HepG2 (cell line): ENCODE measurements around the gene ANKDD1A. TPM values are rescaled to one million over a fixed set of nuclear protein-coding genes. Genes with fewer than 3 reads are reported as not detected.

Source experiments
- CHD4 ChIP-seq: fragments of 200-600 bp; sonication (generic); IDR thresholded peaks from 2 replicates; pipeline ENCODE4 v1.7.0; 2017; ENCODE audit warnings: mild to moderate bottlenecking, low read length, borderline replicate concordance
- EP300 ChIP-seq, 3 experiments: sonication (generic) in 1 of 3; formaldehyde crosslinking in 1 of 3; IDR thresholded peaks; 2 replicates each; pipeline versions ENCODE4 v1.5.1 to v1.6.1; 2011 to 2020; ENCODE audit warnings: low read depth in 2 of 3, low read length in 2 of 3, borderline replicate concordance in 1 of 3, improper control_type of control experiment in 1 of 3, mild to moderate bottlenecking in 1 of 3, missing genetic modification reagents in 1 of 3, moderate library complexity in 1 of 3
- NFRKB ChIP-seq: fragments of 450-650 bp; IDR thresholded peaks from 2 replicates; pipeline ENCODE4 v1.6.1; 2017
- RFX3 ChIP-seq: IDR thresholded peaks from 2 replicates; pipeline ENCODE4 v1.6.1; 2016; ENCODE audit warnings: missing biosample characterization, missing genetic modification reagents
- polyA plus RNA-seq, 8 experiments: library from polyadenylated mRNA; depleted of rRNA in 3 of 8; stranded (reverse) in 7 of 8; unstranded in 1 of 8; fragments of >200 nt; fragmentation: Illumina TruSeq in 4 of 8; extraction: Trizol in 4 of 8; gene quantifications; 2 replicates each; pipeline versions ENCODE4 v1.2.1 to v1.2.3, GENCODE V29; 2011 to 2016; ENCODE audit warnings: low read depth in 4 of 8, missing spikeins in 1 of 8, mixed read lengths in 1 of 8; ENCODE audit not compliant: insufficient read depth in 1 of 8
- total RNA-seq, 5 experiments: library from RNA; depleted of rRNA; stranded (reverse); fragments of >200 nt; fragmentation: Illumina TruSeq; extraction: Trizol; gene quantifications; 2 replicates each; pipeline ENCODE4 v1.2.3, GENCODE V29; 2016; ENCODE audit warnings: low read depth in 1 of 5
- TF ChIP-seq, protein P1 (sequence below): sonication (generic); formaldehyde crosslinking; IDR thresholded peaks from 2 replicates; pipeline ENCODE4 v1.9.0; 2022; ENCODE audit warnings: low read depth, missing genetic modification reagents
- TF ChIP-seq, protein P2 (sequence below): sonication (generic); formaldehyde crosslinking; IDR thresholded peaks from one replicate; pipeline ENCODE4 v1.5.1; 2020; ENCODE audit warnings: mild to moderate bottlenecking, missing genetic modification reagents; ENCODE audit errors: not compliant biosample characterization
- TF ChIP-seq, protein P3 (sequence below): sonication (generic); formaldehyde crosslinking; IDR thresholded peaks from 2 replicates; pipeline ENCODE4 v1.9.0; 2022; ENCODE audit warnings: missing genetic modification reagents, mild to moderate bottlenecking, borderline replicate concordance

Gene ANKDD1A
- total and polyA plus RNA-seq, 2 of the 13 experiments (the other 11 are each of a cell fraction or from before 2014, with no cell fraction given), result 0.11 to 0.48 TPM

DNA sequence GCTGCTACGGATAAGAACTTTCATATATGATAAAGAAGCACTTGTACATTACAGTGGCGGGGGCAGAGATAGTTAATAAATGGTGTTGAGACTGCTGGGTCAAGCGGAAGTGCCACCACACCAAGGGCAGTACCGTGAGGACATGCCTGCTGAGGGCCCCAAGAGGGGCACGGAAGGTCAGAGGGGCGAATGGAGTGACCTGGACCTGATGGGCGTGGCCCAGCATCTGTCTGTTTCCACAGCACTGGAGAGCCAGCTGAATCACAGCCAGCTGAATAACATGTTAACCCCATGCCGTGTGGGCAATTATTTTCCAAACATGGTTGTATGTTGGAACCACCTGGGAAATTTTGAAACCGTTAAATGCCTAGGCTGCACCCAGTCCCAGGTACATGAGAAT, 37.2 kb downstream of the ANKDD1A start (continued):
- TF ChIP-seq, protein P1, sequence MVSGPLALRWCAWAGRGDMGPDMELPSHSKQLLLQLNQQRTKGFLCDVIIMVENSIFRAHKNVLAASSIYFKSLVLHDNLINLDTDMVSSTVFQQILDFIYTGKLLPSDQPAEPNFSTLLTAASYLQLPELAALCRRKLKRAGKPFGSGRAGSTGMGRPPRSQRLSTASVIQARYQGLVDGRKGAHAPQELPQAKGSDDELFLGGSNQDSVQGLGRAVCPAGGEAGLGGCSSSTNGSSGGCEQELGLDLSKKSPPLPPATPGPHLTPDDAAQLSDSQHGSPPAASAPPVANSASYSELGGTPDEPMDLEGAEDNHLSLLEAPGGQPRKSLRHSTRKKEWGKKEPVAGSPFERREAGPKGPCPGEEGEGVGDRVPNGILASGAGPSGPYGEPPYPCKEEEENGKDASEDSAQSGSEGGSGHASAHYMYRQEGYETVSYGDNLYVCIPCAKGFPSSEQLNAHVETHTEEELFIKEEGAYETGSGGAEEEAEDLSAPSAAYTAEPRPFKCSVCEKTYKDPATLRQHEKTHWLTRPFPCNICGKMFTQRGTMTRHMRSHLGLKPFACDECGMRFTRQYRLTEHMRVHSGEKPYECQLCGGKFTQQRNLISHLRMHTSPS (CRISPR knock-in tag), result 0 out of 2 replicates have a peak, but pooled peaks have one; percentile 19
- TF ChIP-seq EP300 (IDR thresholded peaks at IDR 0.05; ENCODE audit: low read depth in 2 of 2, low read length in 2 of 2) (no peak), EP300 (CRISPR knock-in tag; IDR thresholded peaks at IDR 0.05; ENCODE audit: borderline replicate concordance) (no peak), CHD4 (no peak), NFRKB (no peak), RFX3 (CRISPR knock-in tag) (no peak)
- TF ChIP-seq, protein P2, sequence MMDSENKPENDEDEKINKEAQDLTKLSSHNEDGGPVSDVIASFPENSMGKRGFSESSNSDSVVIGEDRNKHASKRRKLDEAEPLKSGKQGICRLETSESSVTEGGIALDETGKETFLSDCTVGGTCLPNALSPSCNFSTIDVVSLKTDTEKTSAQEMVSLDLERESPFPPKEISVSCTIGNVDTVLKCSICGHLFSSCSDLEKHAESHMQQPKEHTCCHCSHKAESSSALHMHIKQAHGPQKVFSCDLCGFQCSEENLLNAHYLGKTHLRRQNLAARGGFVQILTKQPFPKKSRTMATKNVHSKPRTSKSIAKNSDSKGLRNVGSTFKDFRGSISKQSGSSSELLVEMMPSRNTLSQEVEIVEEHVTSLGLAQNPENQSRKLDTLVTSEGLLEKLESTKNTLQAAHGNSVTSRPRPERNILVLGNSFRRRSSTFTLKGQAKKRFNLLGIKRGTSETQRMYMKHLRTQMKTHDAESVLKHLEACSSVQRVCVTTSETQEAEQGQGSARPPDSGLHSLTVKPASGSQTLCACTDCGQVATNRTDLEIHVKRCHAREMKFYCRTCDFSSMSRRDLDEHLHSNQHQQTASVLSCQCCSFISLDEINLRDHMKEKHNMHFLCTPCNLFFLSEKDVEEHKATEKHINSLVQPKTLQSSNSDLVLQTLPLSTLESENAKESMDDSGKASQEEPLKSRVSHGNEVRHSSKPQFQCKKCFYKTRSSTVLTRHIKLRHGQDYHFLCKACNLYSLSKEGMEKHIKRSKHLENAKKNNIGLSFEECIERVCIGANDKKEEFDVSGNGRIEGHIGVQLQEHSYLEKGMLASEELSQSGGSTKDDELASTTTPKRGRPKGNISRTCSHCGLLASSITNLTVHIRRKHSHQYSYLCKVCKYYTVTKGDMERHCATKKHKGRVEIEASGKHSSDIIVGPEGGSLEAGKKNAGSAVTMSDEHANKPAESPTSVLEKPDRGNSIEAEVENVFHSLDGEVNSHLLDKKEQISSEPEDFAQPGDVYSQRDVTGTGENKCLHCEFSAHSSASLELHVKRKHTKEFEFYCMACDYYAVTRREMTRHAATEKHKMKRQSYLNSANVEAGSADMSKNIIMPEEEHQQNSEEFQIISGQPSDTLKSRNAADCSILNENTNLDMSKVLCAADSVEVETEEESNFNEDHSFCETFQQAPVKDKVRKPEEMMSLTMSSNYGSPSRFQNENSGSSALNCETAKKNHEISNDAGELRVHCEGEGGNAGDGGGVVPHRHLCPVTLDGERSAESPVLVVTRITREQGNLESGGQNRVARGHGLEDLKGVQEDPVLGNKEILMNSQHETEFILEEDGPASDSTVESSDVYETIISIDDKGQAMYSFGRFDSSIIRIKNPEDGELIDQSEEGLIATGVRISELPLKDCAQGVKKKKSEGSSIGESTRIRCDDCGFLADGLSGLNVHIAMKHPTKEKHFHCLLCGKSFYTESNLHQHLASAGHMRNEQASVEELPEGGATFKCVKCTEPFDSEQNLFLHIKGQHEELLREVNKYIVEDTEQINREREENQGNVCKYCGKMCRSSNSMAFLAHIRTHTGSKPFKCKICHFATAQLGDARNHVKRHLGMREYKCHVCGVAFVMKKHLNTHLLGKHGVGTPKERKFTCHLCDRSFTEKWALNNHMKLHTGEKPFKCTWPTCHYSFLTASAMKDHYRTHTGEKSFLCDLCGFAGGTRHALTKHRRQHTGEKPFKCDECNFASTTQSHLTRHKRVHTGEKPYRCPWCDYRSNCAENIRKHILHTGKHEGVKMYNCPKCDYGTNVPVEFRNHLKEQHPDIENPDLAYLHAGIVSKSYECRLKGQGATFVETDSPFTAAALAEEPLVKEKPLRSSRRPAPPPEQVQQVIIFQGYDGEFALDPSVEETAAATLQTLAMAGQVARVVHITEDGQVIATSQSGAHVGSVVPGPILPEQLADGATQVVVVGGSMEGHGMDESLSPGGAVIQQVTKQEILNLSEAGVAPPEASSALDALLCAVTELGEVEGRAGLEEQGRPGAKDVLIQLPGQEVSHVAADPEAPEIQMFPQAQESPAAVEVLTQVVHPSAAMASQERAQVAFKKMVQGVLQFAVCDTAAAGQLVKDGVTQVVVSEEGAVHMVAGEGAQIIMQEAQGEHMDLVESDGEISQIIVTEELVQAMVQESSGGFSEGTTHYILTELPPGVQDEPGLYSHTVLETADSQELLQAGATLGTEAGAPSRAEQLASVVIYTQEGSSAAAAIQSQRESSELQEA (CRISPR knock-in tag), result no peak
- TF ChIP-seq, protein P3, sequence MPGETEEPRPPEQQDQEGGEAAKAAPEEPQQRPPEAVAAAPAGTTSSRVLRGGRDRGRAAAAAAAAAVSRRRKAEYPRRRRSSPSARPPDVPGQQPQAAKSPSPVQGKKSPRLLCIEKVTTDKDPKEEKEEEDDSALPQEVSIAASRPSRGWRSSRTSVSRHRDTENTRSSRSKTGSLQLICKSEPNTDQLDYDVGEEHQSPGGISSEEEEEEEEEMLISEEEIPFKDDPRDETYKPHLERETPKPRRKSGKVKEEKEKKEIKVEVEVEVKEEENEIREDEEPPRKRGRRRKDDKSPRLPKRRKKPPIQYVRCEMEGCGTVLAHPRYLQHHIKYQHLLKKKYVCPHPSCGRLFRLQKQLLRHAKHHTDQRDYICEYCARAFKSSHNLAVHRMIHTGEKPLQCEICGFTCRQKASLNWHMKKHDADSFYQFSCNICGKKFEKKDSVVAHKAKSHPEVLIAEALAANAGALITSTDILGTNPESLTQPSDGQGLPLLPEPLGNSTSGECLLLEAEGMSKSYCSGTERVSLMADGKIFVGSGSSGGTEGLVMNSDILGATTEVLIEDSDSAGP (CRISPR knock-in tag), result no peak
